ENCODE data around the gene FAM107B. TPM values are rescaled to one million over a fixed set of nuclear protein-coding genes. Genes with fewer than 3 reads are reported as not detected.

Gene FAM107B
- total and polyA plus RNA-seq, 2 of the 8 experiments (the other 6 are each of a cell fraction or from before 2014, with no cell fraction given): 7.5 to 28.1 TPM

- Histone ChIP-seq H2BK20ac (ENCODE audit: low read length) (no peak overlapping the region), H3K4me1 (replicated peaks in 1 of 4; ENCODE audit: control insufficient read depth in 3 of 4, insufficient read depth in 4 of 4, low read length in 3 of 4) (peaks cover 0 to 5% (median 0%) of the 10 kb centered on the region in 4 experiments; a peak in 1 of 7 replicates), H3K18ac (ENCODE audit: extremely low read depth, low read length) (no peak overlapping the region), H3K79me2 (ENCODE audit: control insufficient read depth in 1 of 2, insufficient read depth in 2 of 2, low read length in 2 of 2) (no peaks in the 10 kb centered on the region), H2BK12ac (ENCODE audit: low read depth, low read length) (no peak overlapping the region), H3K27me3 (replicated peaks in 1 of 4; ENCODE audit: control insufficient read depth in 3 of 4, extremely low read depth in 1 of 4, insufficient read depth in 3 of 4, low read length in 3 of 4) (no peaks in the 10 kb centered on the region), H3K4me3 (ENCODE audit: extremely low read depth in 1 of 4, insufficient read depth in 2 of 4, low read depth in 3 of 4, low read length in 4 of 4) (no peak overlapping the region), H4K8ac (ENCODE audit: extremely low read depth, insufficient read depth, low read length) (no peak overlapping the region), H2AK5ac (ENCODE audit: low read depth, low read length) (no peak overlapping the region), H2BK15ac (ENCODE audit: low read length) (no peak overlapping the region), H4K5ac (ENCODE audit: insufficient read length, low read depth, low read length) (no peak overlapping the region), H3K23ac (ENCODE audit: insufficient read length) (no peak overlapping the region), H3K14ac (ENCODE audit: insufficient read length) (no peak overlapping the region), H4K20me1 (replicated peaks in 1 of 2; ENCODE audit: control insufficient read depth in 1 of 2, insufficient read depth in 2 of 2, low read length in 2 of 2) (no peaks in the 10 kb centered on the region), H2BK5ac (ENCODE audit: low read depth, low read length) (no peak overlapping the region; the same call in 1 of the 2 replicates), H3K36me3 (ENCODE audit: control insufficient read depth in 2 of 4, insufficient read depth in 4 of 4, low read length in 3 of 4) (no peaks in the 10 kb centered on the region), H3K9ac (replicated peaks in 1 of 4; ENCODE audit: extremely low read depth in 1 of 4, low read depth in 3 of 4, low read length in 3 of 4) (no peak overlapping the region), H3K79me1 (ENCODE audit: low read depth, low read length) (no peaks in the 10 kb centered on the region), H3K27ac (ENCODE audit: low read depth, low read length) (no peak overlapping the region), H2BK120ac (replicated peaks; ENCODE audit: low read depth, low read length) (no peak overlapping the region), H3K23me2 (ENCODE audit: low read depth, low read length) (no peaks in the 10 kb centered on the region), H3K4me2 (ENCODE audit: insufficient read depth in 1 of 2, low read depth in 2 of 2, low read length in 2 of 2) (no peak overlapping the region), H3K56ac (replicated peaks; ENCODE audit: insufficient read length, low read depth, low read length) (no peak overlapping the region), H4K91ac (replicated peaks; ENCODE audit: insufficient read length, low read length) (no peak overlapping the region), H3K9me3 (ENCODE audit: insufficient read depth in 2 of 2, low read depth in 1 of 2, low read length in 1 of 2) (peaks cover 0 to 5% of the 10 kb centered on the region in 2 experiments; a peak in 1 of 4 replicates), H3K4ac (replicated peaks; ENCODE audit: insufficient read length, low read depth, low read length) (no peak overlapping the region), H2AFZ (ENCODE audit: low read length) (0 out of 2 replicates have a peak overlapping the region, but pooled peaks have one; percentile 22)
- DNase-seq (ENCODE audit: low read depth in 1 of 2, low spot score in 2 of 2): no peak
- TF ChIP-seq MAFK (IDR thresholded peaks at IDR 0.05; ENCODE audit: low read depth, low read length) (peak; percentile 57; the same call in 1 of the 2 replicates), BACH1 (IDR thresholded peaks at IDR 0.05; ENCODE audit: low read length) (peak; percentile 85), EZH2 (IDR thresholded peaks at IDR 0.05; ENCODE audit: low read depth, low read length, severe bottlenecking) (no peak)
- no peak for FAIRE-seq
- POLR2A ChIA-PET (ENCODE audit: partially characterized antibody): no interaction called here
- 86% methylated on average over 6 of the region's 6 CpGs; no CpG with 5 or more reads in 1 of the 2 experiments for WGBS, 2 experiments (ENCODE audit: extremely low coverage in 1 of 2, insufficient coverage in 1 of 2, insufficient read length in 1 of 2, insufficient replicate concordance in 2 of 2, low coverage in 1 of 2, low lambda C conversion rate in 2 of 2, missing lambda C conversion rate in 1 of 2)
- CTCF ChIA-PET (ENCODE audit: partially characterized antibody): no interaction called here
Observed at GRCh38 chr10:14698111-14698828, 76.4 kb downstream of the FAM107B start.

Data from H1 (cell line).